ENCODE data around the gene GSTCD.

DNA sequence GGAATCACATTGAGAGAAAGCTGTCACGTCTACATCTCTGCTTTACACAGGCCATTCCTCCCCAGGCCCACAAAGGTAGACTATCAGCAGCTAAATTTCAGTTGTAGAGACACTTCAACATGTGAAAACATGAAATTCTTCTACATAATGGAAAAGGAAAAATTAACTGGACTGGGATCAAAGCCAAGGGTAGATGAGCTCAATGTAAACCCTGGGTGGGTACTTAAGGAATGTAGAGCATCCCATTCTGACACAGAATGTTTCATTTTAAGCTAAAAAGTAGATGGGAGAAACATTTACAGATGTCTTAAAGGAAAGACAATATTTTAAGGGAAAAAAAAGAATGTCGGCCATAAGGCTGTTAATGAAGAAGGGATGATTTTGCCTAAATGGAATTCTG is 135.4 kb downstream of the GSTCD start:
- TF ChIP-seq, protein P1, sequence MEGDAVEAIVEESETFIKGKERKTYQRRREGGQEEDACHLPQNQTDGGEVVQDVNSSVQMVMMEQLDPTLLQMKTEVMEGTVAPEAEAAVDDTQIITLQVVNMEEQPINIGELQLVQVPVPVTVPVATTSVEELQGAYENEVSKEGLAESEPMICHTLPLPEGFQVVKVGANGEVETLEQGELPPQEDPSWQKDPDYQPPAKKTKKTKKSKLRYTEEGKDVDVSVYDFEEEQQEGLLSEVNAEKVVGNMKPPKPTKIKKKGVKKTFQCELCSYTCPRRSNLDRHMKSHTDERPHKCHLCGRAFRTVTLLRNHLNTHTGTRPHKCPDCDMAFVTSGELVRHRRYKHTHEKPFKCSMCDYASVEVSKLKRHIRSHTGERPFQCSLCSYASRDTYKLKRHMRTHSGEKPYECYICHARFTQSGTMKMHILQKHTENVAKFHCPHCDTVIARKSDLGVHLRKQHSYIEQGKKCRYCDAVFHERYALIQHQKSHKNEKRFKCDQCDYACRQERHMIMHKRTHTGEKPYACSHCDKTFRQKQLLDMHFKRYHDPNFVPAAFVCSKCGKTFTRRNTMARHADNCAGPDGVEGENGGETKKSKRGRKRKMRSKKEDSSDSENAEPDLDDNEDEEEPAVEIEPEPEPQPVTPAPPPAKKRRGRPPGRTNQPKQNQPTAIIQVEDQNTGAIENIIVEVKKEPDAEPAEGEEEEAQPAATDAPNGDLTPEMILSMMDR (conservative IDR thresholded peaks at IDR 0.05; ENCODE audit: low read depth in 2 of 2): no peak
- TF ChIP-seq POLR2AphosphoS5 (IDR thresholded peaks at IDR 0.05; ENCODE audit: low read depth): no peak

Data from GM23338 (cell line).